ENCODE measurements around the gene MEF2A. TPM values are rescaled to one million over a fixed set of nuclear protein-coding genes. Genes with fewer than 3 reads are reported as not detected.
A peak's percentile ranks its signal among the peaks of the same experiment; 100 is the strongest.

Gene MEF2A
- total and polyA plus RNA-seq, 10 of the 15 experiments (the other 5 are each of a cell fraction or from before 2014, with no cell fraction given): 7.2 to 46.7 (median 35.9) TPM

DNA sequence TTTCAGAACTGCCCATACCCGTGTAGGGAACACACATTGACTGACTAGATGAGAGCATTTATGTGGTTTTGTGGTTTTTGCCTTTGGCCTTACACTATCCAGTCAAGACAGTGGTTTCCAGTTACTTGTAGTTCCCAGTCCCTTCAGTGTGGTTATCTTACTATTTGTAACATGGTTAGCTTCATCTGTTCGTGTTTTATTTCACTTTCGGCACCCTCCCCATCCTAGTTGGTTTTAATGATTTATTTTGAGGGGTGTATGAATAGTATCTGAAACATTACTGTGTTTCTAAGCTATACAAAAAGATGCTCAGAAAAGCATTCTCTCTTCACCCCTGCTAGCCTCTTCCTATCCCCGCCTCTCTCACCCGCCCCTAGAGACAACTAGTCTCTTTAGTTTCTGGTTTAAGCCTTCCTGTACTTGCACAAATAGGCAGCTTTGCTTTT, 153.3 kb downstream of the MEF2A start (continued):
- TF ChIP-seq, protein P1, sequence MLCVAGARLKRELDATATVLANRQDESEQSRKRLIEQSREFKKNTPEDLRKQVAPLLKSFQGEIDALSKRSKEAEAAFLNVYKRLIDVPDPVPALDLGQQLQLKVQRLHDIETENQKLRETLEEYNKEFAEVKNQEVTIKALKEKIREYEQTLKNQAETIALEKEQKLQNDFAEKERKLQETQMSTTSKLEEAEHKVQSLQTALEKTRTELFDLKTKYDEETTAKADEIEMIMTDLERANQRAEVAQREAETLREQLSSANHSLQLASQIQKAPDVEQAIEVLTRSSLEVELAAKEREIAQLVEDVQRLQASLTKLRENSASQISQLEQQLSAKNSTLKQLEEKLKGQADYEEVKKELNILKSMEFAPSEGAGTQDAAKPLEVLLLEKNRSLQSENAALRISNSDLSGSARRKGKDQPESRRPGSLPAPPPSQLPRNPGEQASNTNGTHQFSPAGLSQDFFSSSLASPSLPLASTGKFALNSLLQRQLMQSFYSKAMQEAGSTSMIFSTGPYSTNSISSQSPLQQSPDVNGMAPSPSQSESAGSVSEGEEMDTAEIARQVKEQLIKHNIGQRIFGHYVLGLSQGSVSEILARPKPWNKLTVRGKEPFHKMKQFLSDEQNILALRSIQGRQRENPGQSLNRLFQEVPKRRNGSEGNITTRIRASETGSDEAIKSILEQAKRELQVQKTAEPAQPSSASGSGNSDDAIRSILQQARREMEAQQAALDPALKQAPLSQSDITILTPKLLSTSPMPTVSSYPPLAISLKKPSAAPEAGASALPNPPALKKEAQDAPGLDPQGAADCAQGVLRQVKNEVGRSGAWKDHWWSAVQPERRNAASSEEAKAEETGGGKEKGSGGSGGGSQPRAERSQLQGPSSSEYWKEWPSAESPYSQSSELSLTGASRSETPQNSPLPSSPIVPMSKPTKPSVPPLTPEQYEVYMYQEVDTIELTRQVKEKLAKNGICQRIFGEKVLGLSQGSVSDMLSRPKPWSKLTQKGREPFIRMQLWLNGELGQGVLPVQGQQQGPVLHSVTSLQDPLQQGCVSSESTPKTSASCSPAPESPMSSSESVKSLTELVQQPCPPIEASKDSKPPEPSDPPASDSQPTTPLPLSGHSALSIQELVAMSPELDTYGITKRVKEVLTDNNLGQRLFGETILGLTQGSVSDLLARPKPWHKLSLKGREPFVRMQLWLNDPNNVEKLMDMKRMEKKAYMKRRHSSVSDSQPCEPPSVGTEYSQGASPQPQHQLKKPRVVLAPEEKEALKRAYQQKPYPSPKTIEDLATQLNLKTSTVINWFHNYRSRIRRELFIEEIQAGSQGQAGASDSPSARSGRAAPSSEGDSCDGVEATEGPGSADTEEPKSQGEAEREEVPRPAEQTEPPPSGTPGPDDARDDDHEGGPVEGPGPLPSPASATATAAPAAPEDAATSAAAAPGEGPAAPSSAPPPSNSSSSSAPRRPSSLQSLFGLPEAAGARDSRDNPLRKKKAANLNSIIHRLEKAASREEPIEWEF (IDR thresholded peaks at IDR 0.05; ENCODE audit: insufficient replicate concordance, low read depth, low read length): no peak
- TF ChIP-seq NFIC (IDR thresholded peaks at IDR 0.05; ENCODE audit: low read depth, low read length) (peak; percentile 93), JUNB (IDR thresholded peaks at IDR 0.05) (peak; percentile 37; the same call in 1 of the 2 replicates), NR2F1 (conservative IDR thresholded peaks at IDR 0.05) (no peak), ZNF24 (IDR thresholded peaks at IDR 0.05) (no peak), CBFB (IDR thresholded peaks at IDR 0.05; ENCODE audit: low read depth) (peak; percentile 99), SPI1 (IDR thresholded peaks at IDR 0.05; ENCODE audit: borderline replicate concordance, insufficient read depth, low read depth, low read length) (no peak), TBL1XR1 (IDR thresholded peaks at IDR 0.05; ENCODE audit: low read depth, low read length) (0 out of 2 replicates have a peak, but pooled peaks have one; percentile 32), NR2C2 (IDR thresholded peaks at IDR 0.05; ENCODE audit: borderline replicate concordance, control insufficient read depth, insufficient read length, low read depth) (no peak), RFX5 (IDR thresholded peaks at IDR 0.05; ENCODE audit: low read depth, low read length) (no peak), STAT1 (conservative IDR thresholded peaks at IDR 0.05) (no peak), POU2F2 (IDR thresholded peaks at IDR 0.05; ENCODE audit: borderline replicate concordance, low read depth, low read length) (no peak), POLR2AphosphoS5 (IDR thresholded peaks at IDR 0.05; ENCODE audit: low read length) (0 out of 2 replicates have a peak, but pooled peaks have one; percentile 20)
- TF ChIP-seq, protein P2, sequence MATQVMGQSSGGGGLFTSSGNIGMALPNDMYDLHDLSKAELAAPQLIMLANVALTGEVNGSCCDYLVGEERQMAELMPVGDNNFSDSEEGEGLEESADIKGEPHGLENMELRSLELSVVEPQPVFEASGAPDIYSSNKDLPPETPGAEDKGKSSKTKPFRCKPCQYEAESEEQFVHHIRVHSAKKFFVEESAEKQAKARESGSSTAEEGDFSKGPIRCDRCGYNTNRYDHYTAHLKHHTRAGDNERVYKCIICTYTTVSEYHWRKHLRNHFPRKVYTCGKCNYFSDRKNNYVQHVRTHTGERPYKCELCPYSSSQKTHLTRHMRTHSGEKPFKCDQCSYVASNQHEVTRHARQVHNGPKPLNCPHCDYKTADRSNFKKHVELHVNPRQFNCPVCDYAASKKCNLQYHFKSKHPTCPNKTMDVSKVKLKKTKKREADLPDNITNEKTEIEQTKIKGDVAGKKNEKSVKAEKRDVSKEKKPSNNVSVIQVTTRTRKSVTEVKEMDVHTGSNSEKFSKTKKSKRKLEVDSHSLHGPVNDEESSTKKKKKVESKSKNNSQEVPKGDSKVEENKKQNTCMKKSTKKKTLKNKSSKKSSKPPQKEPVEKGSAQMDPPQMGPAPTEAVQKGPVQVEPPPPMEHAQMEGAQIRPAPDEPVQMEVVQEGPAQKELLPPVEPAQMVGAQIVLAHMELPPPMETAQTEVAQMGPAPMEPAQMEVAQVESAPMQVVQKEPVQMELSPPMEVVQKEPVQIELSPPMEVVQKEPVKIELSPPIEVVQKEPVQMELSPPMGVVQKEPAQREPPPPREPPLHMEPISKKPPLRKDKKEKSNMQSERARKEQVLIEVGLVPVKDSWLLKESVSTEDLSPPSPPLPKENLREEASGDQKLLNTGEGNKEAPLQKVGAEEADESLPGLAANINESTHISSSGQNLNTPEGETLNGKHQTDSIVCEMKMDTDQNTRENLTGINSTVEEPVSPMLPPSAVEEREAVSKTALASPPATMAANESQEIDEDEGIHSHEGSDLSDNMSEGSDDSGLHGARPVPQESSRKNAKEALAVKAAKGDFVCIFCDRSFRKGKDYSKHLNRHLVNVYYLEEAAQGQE (IDR thresholded peaks at IDR 0.05; ENCODE audit: low read depth, low read length): no peak
- TF ChIP-seq, protein P3, sequence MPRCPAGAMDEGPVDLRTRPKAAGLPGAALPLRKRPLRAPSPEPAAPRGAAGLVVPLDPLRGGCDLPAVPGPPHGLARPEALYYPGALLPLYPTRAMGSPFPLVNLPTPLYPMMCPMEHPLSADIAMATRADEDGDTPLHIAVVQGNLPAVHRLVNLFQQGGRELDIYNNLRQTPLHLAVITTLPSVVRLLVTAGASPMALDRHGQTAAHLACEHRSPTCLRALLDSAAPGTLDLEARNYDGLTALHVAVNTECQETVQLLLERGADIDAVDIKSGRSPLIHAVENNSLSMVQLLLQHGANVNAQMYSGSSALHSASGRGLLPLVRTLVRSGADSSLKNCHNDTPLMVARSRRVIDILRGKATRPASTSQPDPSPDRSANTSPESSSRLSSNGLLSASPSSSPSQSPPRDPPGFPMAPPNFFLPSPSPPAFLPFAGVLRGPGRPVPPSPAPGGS (IDR thresholded peaks at IDR 0.05; ENCODE audit: borderline replicate concordance, insufficient read depth, low read depth, low read length, poor library complexity, severe bottlenecking): peak; percentile 62
- TF ChIP-seq, protein P4, sequence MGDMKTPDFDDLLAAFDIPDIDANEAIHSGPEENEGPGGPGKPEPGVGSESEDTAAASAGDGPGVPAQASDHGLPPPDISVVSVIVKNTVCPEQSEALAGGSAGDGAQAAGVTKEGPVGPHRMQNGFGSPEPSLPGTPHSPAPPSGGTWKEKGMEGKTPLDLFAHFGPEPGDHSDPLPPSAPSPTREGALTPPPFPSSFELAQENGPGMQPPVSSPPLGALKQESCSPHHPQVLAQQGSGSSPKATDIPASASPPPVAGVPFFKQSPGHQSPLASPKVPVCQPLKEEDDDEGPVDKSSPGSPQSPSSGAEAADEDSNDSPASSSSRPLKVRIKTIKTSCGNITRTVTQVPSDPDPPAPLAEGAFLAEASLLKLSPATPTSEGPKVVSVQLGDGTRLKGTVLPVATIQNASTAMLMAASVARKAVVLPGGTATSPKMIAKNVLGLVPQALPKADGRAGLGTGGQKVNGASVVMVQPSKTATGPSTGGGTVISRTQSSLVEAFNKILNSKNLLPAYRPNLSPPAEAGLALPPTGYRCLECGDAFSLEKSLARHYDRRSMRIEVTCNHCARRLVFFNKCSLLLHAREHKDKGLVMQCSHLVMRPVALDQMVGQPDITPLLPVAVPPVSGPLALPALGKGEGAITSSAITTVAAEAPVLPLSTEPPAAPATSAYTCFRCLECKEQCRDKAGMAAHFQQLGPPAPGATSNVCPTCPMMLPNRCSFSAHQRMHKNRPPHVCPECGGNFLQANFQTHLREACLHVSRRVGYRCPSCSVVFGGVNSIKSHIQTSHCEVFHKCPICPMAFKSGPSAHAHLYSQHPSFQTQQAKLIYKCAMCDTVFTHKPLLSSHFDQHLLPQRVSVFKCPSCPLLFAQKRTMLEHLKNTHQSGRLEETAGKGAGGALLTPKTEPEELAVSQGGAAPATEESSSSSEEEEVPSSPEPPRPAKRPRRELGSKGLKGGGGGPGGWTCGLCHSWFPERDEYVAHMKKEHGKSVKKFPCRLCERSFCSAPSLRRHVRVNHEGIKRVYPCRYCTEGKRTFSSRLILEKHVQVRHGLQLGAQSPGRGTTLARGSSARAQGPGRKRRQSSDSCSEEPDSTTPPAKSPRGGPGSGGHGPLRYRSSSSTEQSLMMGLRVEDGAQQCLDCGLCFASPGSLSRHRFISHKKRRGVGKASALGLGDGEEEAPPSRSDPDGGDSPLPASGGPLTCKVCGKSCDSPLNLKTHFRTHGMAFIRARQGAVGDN (IDR thresholded peaks at IDR 0.05): no peak
